Endothelial cell of umbilical vein (primary cell): ENCODE data around the gene ASB2. TPM values are rescaled to one million over a fixed set of nuclear protein-coding genes. Genes with fewer than 3 reads are reported as not detected.

Experiments
- BruUV-seq: library from RNA; stranded (reverse); fragments of 400-500 nt; replicated peaks from 2 replicates; lab custom pipeline; 2021; lab: Mats Ljungman, UMichigan
- CTCF ChIA-PET: fragments of 300-600, 350-600 bp; sonication (Branson Sonifier 250); formaldehyde crosslinking; loops from one replicate; lab custom pipeline; 2021; ENCODE audit warnings: antibody characterized with exemption, inconsistent platforms; lab: Charles Lee
- POLR2A ChIA-PET: fragments of 300-600, 350-600 bp; sonication (Branson Sonifier 250); formaldehyde crosslinking; loops from one replicate; lab custom pipeline; 2021; ENCODE audit warnings: antibody characterized with exemption, inconsistent platforms; lab: Charles Lee
- DNase-seq: peaks from one replicate; pipeline ENCODE4 v3.0.0-alpha.2; 2011; ENCODE audit warnings: low read depth, low spot score
- FAIRE-seq: peaks from 2 replicates; lab custom pipeline; 2011; peaks lifted over from hg19 to GRCh38; lab: Jason Lieb, UNC
- H2AFZ ChIP-seq: 2 replicates; pipeline ENCODE4 v1.6.0; 2012; ENCODE audit warnings: low read depth, low read length, control low read depth, inconsistent platforms
- H3K27ac ChIP-seq: 2 replicates; pipeline ENCODE4 v1.5.1; 2011; ENCODE audit warnings: low read depth, mild to moderate bottlenecking, control low read depth, low read length, moderate library complexity; ENCODE audit not compliant: insufficient read depth
- H3K27me3 ChIP-seq, 2 experiments: 2 replicates each; pipeline versions ENCODE4 v1.6.0 to v1.6.1; 2011; ENCODE audit warnings: low read length in 2 of 2, mixed read lengths in 1 of 2; ENCODE audit not compliant: control insufficient read depth in 2 of 2, insufficient read depth in 2 of 2
- H3K36me3 ChIP-seq, 2 experiments: 2 replicates in 1 of 2; 3 replicates in 1 of 2; pipeline ENCODE4 v1.5.1; 2011; ENCODE audit warnings: low read length in 2 of 2, mild to moderate bottlenecking in 1 of 2, moderate library complexity in 1 of 2; ENCODE audit not compliant: control insufficient read depth in 2 of 2, insufficient read depth in 2 of 2; ENCODE audit errors: extremely low read depth in 1 of 2
- H3K4me1 ChIP-seq: 3 replicates; pipeline ENCODE4 v1.5.1; 2011; ENCODE audit warnings: mild to moderate bottlenecking, low read length; ENCODE audit not compliant: control insufficient read depth, insufficient read depth; ENCODE audit errors: extremely low read depth
- H3K4me2 ChIP-seq: 2 replicates; pipeline ENCODE4 v1.6.1; 2011; ENCODE audit warnings: low read length, control low read depth, mixed read lengths; ENCODE audit not compliant: insufficient read depth
- H3K4me3 ChIP-seq, 3 experiments: fragments of 200-600 bp in 1 of 3; sonication (generic), shearing (Covaris generic) in 1 of 3; replicated peaks in 1 of 3; 2 replicates each; pipeline ENCODE4 v1.5.1; 2011 to 2016; ENCODE audit warnings: control low read depth in 3 of 3, low read length in 3 of 3, mild to moderate bottlenecking in 2 of 3, inconsistent platforms in 1 of 3, low read depth in 1 of 3, moderate library complexity in 1 of 3; ENCODE audit not compliant: insufficient read depth in 1 of 3
- H3K79me2 ChIP-seq: 2 replicates; pipeline ENCODE4 v1.6.0; 2012; ENCODE audit warnings: low read length, inconsistent platforms; ENCODE audit not compliant: control insufficient read depth, insufficient read depth
- H3K9ac ChIP-seq: replicated peaks from 2 replicates; pipeline ENCODE3; 2011; ENCODE audit warnings: low read length, control low read depth; ENCODE audit not compliant: insufficient read depth; ENCODE audit errors: extremely low read depth
- H3K9me1 ChIP-seq: replicated peaks from 3 replicates; pipeline ENCODE4 v1.6.0; 2011; ENCODE audit warnings: mild to moderate bottlenecking, low read length; ENCODE audit not compliant: control insufficient read depth, insufficient read depth; ENCODE audit errors: extremely low read depth
- H3K9me3 ChIP-seq: replicated peaks from 2 replicates; pipeline ENCODE4 v1.5.1; 2012; ENCODE audit warnings: low read length, inconsistent platforms; ENCODE audit not compliant: control insufficient read depth, insufficient read depth
- H4K20me1 ChIP-seq: replicated peaks from 2 replicates; pipeline ENCODE3; 2011; ENCODE audit warnings: mild to moderate bottlenecking, low read length; ENCODE audit not compliant: control insufficient read depth, insufficient read depth; ENCODE audit errors: extremely low read depth
- CTCF ChIP-seq, 2 donors: IDR thresholded peaks; 1 replicate in 1 of 2; 2 replicates in 1 of 2; pipeline ENCODE4 v1.5.1; 2011; ENCODE audit warnings: low read length in 2 of 2, mild to moderate bottlenecking in 2 of 2, moderate library complexity in 2 of 2, control low read depth in 1 of 2, inconsistent platforms in 1 of 2, low read depth in 1 of 2; ENCODE audit not compliant: insufficient read depth in 1 of 2; ENCODE audit errors: extremely low read depth in 1 of 2
- EZH2 ChIP-seq: IDR thresholded peaks from 2 replicates; pipeline ENCODE4 v1.6.1; 2012; ENCODE audit warnings: borderline replicate concordance, low read depth, mild to moderate bottlenecking, moderate library complexity, low read length, inconsistent platforms; ENCODE audit not compliant: severe bottlenecking
- FOS ChIP-seq: IDR thresholded peaks from 2 replicates; pipeline ENCODE4 v1.6.1; 2011; ENCODE audit warnings: mild to moderate bottlenecking, low read length, moderate library complexity, borderline replicate concordance; ENCODE audit not compliant: insufficient read depth
- GATA2 ChIP-seq: IDR thresholded peaks from 2 replicates; pipeline ENCODE4 v1.7.0; 2011; ENCODE audit warnings: low read depth, mild to moderate bottlenecking, moderate library complexity, mixed read lengths, low read length; ENCODE audit not compliant: insufficient read length, insufficient read depth
- JUN ChIP-seq: IDR thresholded peaks from 2 replicates; pipeline ENCODE4 v1.6.1; 2011; ENCODE audit warnings: borderline replicate concordance, low read depth; ENCODE audit not compliant: insufficient read length, insufficient read depth
- MAX ChIP-seq: IDR thresholded peaks from 2 replicates; pipeline ENCODE4 v1.6.1; 2011; ENCODE audit not compliant: insufficient read depth, insufficient read length
- MYC ChIP-seq: IDR thresholded peaks from one replicate; pipeline ENCODE4 v1.6.1; 2011; ENCODE audit warnings: mild to moderate bottlenecking, low read depth, low read length
- POLR2A ChIP-seq: IDR thresholded peaks from 2 replicates; pipeline ENCODE4 v1.6.1; 2012; ENCODE audit warnings: low read depth, mild to moderate bottlenecking, control low read depth, low read length
- POLR2AphosphoS5 ChIP-seq: IDR thresholded peaks from 2 replicates; pipeline ENCODE4 v1.6.1; 2012; ENCODE audit warnings: low read depth, mild to moderate bottlenecking, control low read depth, low read length, moderate library complexity; ENCODE audit not compliant: insufficient read depth
- dilution Hi-C: fragments of 300-500 bp; cut with MboI; formaldehyde crosslinking; loops from one replicate; pipeline ENCODE4 v1.15.0; 2019; ENCODE audit warnings: low sequenced_read_pairs; ENCODE audit not compliant: extremely low pct_ligation_motif_present
- intact Hi-C: fragments of 100-400 bp; cut with micrococcal nuclease; formaldehyde crosslinking; loops from one replicate; pipeline ENCODE4 v1.10.0; 2022
- polyA plus RNA-seq, 4 experiments: library from polyadenylated mRNA; depleted of rRNA in 3 of 4; stranded (reverse) in 3 of 4; unstranded in 1 of 4; fragments of >200 nt; gene quantifications; 2 replicates each; pipeline versions ENCODE4 v1.2.1 to v1.2.3, GENCODE V29; 2011 to 2012; ENCODE audit warnings: missing spikeins in 1 of 4
- total RNA-seq: library from RNA; stranded (reverse); gene quantifications from 2 replicates; pipeline ENCODE4 v1.2.3, GENCODE V29; 2021

ASB2 gene
- total and polyA plus RNA-seq, 2 donors (not counting 3 experiments of a cell fraction or from before 2014, with no cell fraction given): not detected

- H3K9me1 ChIP-seq: no peaks in the 10 kb centered on the region
- intact Hi-C loops: no loop called here
- H3K36me3 ChIP-seq: no peaks in the 10 kb centered on the region
- no TSS peak for BruUV-seq
- H4K20me1 ChIP-seq: no peaks in the 10 kb centered on the region
- H3K4me3 ChIP-seq: no peak overlapping the region
- H2AFZ ChIP-seq: no peak overlapping the region
- no peaks in the 10 kb centered on the region for H3K4me1 ChIP-seq
- H3K27me3 ChIP-seq: no peaks in the 10 kb centered on the region
- POLR2A ChIA-PET: no interaction called here
- dilution Hi-C loops: no loop called here
- CTCF ChIA-PET: interaction anchor here (1.1 kb wide), 1 partner anchor 9 kb away, joined by 4 read pairs; no protein-coding TSS in a partner anchor
- TF ChIP-seq POLR2A: no peak
- no peak for TF ChIP-seq FOS
- TF ChIP-seq JUN: no peak
- TF ChIP-seq POLR2AphosphoS5: no peak
- no peak for TF ChIP-seq EZH2
- no peak for TF ChIP-seq MAX
- TF ChIP-seq MYC: no peak
- no peak for TF ChIP-seq GATA2
- no peak for TF ChIP-seq CTCF (IDR thresholded peaks at IDR 0.05; ENCODE audit: extremely low read depth in 1 of 2, insufficient read depth in 1 of 2, low read depth in 1 of 2, low read length in 2 of 2)
- H3K9ac ChIP-seq: no peak overlapping the region
- H3K4me2 ChIP-seq: no peak overlapping the region
- no peak for DNase-seq
- H3K79me2 ChIP-seq: no peaks in the 10 kb centered on the region
- no peak for FAIRE-seq
- no peaks in the 10 kb centered on the region for H3K9me3 ChIP-seq
- H3K27ac ChIP-seq: no peak overlapping the region
Measured at GRCh38 chr14:93888995-93889394, 87.4 kb downstream of the ASB2 start.
